Ishikawa (cell line): Measurements from ENCODE around the gene CD164.

Experiments used
- CEBPB ChIP-seq: IDR thresholded peaks from 2 replicates; pipeline ENCODE4 v1.6.1; 2012
- CREB1 ChIP-seq: IDR thresholded peaks from 2 replicates; pipeline ENCODE4 v1.6.1; 2012; ENCODE audit warnings: low read depth
- EGR1 ChIP-seq: IDR thresholded peaks from 2 replicates; pipeline ENCODE4 v1.6.1; 2012
- EP300 ChIP-seq: IDR thresholded peaks from 2 replicates; pipeline ENCODE4 v1.6.1; 2012; ENCODE audit warnings: borderline replicate concordance
- FOXM1 ChIP-seq: IDR thresholded peaks from 2 replicates; pipeline ENCODE4 v1.6.1; 2012; ENCODE audit warnings: low read depth, borderline replicate concordance
- MAX ChIP-seq: IDR thresholded peaks from 2 replicates; pipeline ENCODE4 v1.6.1; 2012
- NFIC ChIP-seq: IDR thresholded peaks from 2 replicates; pipeline ENCODE4 v1.6.1; 2012
- RAD21 ChIP-seq: IDR thresholded peaks from 2 replicates; pipeline ENCODE4 v1.6.1; 2012; ENCODE audit warnings: low read depth
- REST ChIP-seq: IDR thresholded peaks from 2 replicates; pipeline ENCODE4 v1.6.1; 2012; ENCODE audit warnings: low read depth, mild to moderate bottlenecking
- TAF1 ChIP-seq: IDR thresholded peaks from 2 replicates; pipeline ENCODE4 v1.6.1; 2012; ENCODE audit warnings: low read depth, mild to moderate bottlenecking
- TCF12 ChIP-seq: IDR thresholded peaks from 2 replicates; pipeline ENCODE4 v1.6.1; 2012; ENCODE audit warnings: low read depth
- TEAD4 ChIP-seq: IDR thresholded peaks from 2 replicates; pipeline ENCODE4 v1.6.1; 2012
- USF1 ChIP-seq: IDR thresholded peaks from 2 replicates; pipeline ENCODE4 v1.6.1; 2012
- YY1 ChIP-seq: IDR thresholded peaks from 2 replicates; pipeline ENCODE4 v1.6.1; 2012; ENCODE audit warnings: low read depth
- ZBTB7A ChIP-seq: IDR thresholded peaks from 2 replicates; pipeline ENCODE4 v1.6.1; 2012; ENCODE audit warnings: low read depth

CD164 gene

GRCh38 chr6:109379711-109380110, 2.6 kb downstream of the CD164 start:
- TF ChIP-seq USF1, result no peak
- TF ChIP-seq CEBPB, result no peak
- TF ChIP-seq TAF1, result no peak
- TF ChIP-seq EGR1, result no peak

DNA sequence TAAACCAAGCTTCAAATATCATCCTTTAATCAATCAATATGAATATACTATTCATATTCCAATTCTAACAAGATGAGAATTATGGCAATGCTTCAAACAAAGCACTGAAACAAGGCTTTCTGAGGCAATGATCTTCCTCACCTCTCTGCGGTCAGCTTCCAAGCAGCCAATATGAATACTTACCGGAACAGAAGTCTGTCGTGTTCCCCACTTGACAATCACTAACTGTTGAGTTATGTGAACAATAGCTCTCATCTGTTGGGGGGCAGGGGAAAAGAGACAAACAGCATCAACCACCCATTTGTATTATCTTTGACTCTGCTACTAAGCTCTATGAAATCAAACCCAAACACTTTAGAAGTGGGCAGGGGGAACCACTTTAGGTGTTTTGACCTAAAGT, 4.5 kb downstream of the CD164 start:
- TF ChIP-seq EP300, result no peak
- no peak for TF ChIP-seq YY1
- no peak for TF ChIP-seq TEAD4
- no peak for TF ChIP-seq MAX
- no peak for TF ChIP-seq CEBPB
- TF ChIP-seq TCF12, result no peak
- TF ChIP-seq RAD21, result no peak
- TF ChIP-seq TAF1, result no peak

DNA sequence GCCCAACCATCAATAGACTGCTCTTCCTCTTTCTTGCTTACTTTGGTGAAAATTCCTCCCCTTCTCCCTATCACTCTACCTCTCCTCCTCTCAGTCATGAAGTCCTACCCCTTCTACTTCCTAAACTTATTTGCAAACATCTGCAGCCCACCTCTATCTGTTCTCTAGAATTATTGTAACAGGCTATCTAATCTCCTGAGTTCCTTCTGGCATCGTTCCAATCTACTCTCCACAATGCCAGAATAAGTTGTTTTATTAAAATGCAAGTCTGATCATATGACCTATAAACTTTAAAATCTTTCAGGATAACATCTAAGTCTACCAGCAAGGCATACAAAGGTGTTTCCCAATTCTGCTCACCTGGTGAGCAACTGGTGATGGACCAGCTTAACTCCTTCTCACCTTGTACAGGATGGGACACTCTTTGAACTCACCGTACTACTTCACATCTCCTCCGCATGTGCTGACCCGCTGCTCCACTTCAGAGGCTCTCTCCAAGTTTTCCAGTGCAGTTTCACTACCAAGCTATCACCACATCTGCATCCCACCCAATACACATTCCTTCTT, 7.9 kb downstream of the CD164 start:
- TF ChIP-seq TCF12 (no peak), ZBTB7A (no peak), TAF1 (no peak), REST (no peak), MAX (no peak)

DNA sequence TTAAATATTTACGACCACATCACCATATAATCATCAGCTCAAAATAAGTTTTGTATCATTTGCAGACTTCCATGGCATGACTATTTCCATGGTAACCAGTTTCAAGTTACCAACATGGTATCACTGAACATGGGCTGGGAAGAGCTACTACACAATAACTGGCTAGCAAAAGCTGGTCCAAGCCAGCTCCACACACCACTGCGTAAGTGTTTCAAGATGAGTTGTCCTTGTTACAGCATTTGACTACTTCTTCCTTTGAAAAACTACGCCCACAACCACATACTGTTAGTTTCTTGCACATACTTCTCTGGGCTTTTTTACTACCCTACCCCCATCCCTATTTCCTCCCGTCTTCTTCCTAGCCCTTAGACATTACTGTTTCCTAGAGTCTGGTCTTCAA, 8.5 kb downstream of the CD164 start:
- TF ChIP-seq TEAD4 (no peak), EGR1 (no peak), NFIC (no peak), CEBPB (no peak), FOXM1 (no peak), TAF1 (no peak), USF1 (no peak), RAD21 (no peak), MAX (no peak), TCF12 (no peak), CREB1 (no peak), REST (no peak), EP300 (no peak), YY1 (no peak)

DNA sequence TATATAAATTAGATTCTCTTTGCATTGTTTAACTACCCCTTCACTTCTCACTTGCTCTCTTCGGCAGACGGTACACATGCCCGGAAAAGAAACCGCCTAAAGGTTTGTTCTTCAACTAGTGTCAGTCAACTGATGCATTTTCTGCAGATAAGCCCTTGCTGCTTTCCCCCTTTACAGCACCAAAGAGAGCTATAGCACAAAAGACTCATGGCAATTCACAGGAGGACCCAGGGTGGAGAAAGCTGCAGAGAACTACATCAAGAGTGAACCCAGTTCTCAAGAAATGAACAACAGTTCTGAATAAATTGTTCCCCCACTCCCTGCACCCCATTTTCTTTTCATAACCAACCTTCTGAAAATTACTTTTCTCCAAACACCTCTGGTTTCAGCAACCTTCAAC, 8.9 kb downstream of the CD164 start:
- no peak for TF ChIP-seq NFIC
- no peak for TF ChIP-seq FOXM1
- no peak for TF ChIP-seq EP300
- no peak for TF ChIP-seq USF1

DNA sequence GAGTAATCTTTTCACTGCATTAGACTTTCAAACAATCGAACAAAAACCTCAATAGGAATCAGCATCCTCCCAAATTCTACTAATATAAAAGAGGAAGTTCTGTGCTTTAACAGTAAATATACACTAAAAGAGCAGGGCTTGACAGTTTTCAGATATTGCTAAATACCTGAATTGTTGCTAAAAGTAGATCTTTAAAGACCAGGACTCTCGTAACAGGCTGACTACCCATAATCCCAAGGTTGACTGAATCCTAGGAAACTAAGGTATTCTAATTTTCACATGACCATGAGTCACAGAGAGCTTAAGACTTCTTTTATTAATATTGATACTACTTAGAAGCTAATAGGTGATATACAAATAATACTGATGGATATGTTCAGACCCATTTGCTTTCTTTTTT, 10.1 kb downstream of the CD164 start:
- no peak for TF ChIP-seq REST
- TF ChIP-seq USF1, result no peak
- TF ChIP-seq TAF1, result no peak
- no peak for TF ChIP-seq RAD21
- no peak for TF ChIP-seq FOXM1
- TF ChIP-seq YY1, result no peak
- no peak for TF ChIP-seq ZBTB7A
- TF ChIP-seq NFIC, result no peak
- TF ChIP-seq EP300, result no peak
- TF ChIP-seq CREB1, result no peak
- TF ChIP-seq CEBPB, result no peak
- TF ChIP-seq MAX, result no peak
- TF ChIP-seq TCF12, result no peak
- TF ChIP-seq EGR1, result no peak
- TF ChIP-seq TEAD4, result no peak
